Fibroblast of villous mesenchyme (primary cell): ENCODE measurements around the gene NUCB1. TPM values are rescaled to one million over a fixed set of nuclear protein-coding genes. Genes with fewer than 3 reads are reported as not detected.
"Not testable (repeated sequence)": the region's sequence is repeated elsewhere in the genome, so short reads cannot be mapped to it uniquely, and the experiment has no call there.

Source experiments
- DNase-seq: peaks from one replicate; pipeline ENCODE4 v3.0.0-alpha.2; 2010; ENCODE audit warnings: low read depth
- H3K4me3 ChIP-seq: 2 replicates; pipeline ENCODE4 v1.5.1; 2011; ENCODE audit warnings: low read depth, mild to moderate bottlenecking, low read length
- total RNA-seq: library from RNA; depleted of rRNA; stranded (reverse); fragments of >200 nt; gene quantifications from 2 replicates; pipeline ENCODE4 v1.2.3, GENCODE V29; 2012
- TF ChIP-seq, protein P1 (sequence below): IDR thresholded peaks from 2 replicates; pipeline ENCODE4 v1.5.1; 2012; ENCODE audit warnings: low read depth, mild to moderate bottlenecking, low read length; ENCODE audit not compliant: insufficient read depth

NUCB1 gene
- total RNA-seq, 1 donor: 139 TPM

DNA sequence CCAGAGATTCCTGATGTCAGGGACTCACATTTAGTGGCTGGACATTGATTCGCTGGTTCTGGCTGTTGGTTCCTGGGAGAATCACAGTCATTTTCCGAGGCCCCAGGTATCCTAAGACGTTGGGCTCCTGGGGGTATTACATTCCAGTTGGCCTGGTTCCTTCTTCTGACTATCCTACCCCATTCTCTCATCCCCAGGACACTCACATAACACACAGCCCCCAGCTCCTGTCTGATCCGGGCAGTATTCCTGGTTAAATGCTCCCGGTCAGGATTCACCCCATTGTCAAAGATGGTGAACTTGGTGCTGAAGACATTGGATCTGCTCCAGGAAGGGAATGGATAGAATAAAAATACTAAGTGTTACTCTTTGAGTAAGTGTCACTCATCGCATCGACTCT is 16.4 kb upstream of the NUCB1 start:
- DNase-seq: no peak
- no peak overlapping the region for H3K4me3 ChIP-seq
- TF ChIP-seq, protein P1, sequence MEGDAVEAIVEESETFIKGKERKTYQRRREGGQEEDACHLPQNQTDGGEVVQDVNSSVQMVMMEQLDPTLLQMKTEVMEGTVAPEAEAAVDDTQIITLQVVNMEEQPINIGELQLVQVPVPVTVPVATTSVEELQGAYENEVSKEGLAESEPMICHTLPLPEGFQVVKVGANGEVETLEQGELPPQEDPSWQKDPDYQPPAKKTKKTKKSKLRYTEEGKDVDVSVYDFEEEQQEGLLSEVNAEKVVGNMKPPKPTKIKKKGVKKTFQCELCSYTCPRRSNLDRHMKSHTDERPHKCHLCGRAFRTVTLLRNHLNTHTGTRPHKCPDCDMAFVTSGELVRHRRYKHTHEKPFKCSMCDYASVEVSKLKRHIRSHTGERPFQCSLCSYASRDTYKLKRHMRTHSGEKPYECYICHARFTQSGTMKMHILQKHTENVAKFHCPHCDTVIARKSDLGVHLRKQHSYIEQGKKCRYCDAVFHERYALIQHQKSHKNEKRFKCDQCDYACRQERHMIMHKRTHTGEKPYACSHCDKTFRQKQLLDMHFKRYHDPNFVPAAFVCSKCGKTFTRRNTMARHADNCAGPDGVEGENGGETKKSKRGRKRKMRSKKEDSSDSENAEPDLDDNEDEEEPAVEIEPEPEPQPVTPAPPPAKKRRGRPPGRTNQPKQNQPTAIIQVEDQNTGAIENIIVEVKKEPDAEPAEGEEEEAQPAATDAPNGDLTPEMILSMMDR: no peak

DNA sequence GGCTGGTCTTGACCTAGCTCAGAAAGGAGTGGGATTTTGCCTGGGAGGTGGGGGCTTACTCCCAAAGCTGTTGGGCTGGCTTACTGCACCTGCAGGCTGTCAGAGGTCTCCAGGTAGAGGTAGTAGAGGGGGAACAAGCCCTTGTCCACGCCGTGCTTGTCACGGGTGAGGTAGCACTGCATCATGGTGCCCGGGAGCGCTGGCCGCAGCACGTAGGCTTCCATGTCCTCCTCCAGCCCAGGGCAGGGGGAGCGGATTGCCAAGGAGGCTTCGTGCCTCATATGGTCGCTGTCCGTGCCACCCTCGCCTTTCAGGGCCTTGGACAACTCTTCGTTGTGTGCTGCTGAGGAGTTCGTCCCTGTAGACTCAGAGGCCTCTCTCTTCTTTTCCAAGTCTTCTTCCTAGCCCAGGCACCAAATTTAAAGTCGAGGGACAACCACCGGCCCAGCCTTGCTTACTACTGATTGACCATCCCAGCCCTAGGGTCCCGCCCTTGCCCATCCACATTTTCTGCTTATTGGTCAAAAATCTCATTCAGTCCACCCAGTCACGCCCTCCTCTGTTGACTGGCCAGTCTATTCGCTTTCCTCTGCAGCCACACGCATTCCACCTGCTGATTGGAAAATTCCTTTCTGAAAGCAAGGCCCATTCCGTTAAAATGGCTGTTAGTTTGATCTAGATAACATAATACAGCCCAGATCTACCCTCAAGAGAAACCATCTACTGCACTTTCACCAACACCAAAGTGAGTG is 12.1 kb upstream of the NUCB1 start:
- TF ChIP-seq, protein P1: no peak
- H3K4me3 ChIP-seq: no peak overlapping the region
- no peak for DNase-seq

DNA sequence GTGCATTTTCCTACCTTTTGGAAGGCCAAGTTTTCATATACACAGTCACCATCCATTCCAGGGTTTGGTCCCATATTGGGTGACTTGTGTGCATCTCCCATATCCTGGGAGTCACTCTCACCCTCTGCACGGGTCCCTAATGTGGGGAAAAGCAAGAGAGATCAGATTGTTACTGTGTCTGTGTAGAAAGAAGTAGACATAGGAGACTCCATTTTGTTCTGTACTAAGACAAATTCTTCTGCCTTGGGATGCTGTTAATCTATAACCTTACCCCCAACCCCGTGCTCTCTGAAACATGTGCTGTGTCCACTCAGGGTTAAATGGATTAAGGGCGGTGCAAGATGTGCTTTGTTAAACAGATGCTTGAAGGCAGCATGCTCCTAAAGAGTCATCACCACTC is 10.6 kb upstream of the NUCB1 start:
- H3K4me3 ChIP-seq, DNase-seq: not testable (repeated sequence)

DNA sequence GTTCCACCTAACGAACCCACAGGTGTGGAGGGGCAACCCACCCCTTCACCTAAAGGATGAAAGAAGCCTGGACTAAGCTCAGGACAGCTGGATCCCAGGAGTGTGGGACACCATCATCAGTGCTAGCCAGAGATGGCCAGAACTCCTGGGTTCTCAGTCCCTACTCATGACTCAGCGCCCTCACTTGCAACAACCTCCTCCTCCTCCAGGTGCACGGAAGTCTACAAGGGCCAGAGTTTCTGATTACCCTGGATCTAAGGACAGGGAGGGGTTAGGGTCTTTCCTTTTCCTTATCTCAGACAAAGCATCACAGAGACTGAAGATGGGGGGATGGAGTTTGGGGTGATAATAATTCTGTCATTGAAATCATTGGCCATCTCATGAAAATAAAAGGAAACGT is 9.6 kb upstream of the NUCB1 start:
- TF ChIP-seq, protein P1: no peak
- no peak for DNase-seq
- no peak overlapping the region for H3K4me3 ChIP-seq

DNA sequence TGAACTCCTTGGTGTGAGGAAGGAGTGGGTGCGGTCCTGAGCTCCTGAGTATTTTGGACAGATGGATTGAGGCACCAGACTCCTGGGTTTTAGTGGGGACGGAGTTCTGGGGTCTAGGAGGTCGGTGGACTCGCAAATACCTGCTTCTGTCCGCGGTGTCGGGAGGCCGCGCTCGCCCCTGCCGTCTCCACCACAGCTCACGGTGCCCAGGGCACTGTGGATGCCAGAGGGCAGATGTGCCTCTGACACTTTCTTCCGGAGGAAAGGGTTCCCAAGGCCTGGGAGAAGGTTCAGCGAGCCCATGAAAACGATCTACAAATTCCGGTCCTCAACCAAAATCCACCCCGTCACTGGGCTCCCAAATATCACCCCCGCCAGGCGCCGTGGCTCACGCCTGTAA is 4.9 kb upstream of the NUCB1 start:
- TF ChIP-seq, protein P1: no peak
- no peak for DNase-seq
- H3K4me3 ChIP-seq: no peak overlapping the region

DNA sequence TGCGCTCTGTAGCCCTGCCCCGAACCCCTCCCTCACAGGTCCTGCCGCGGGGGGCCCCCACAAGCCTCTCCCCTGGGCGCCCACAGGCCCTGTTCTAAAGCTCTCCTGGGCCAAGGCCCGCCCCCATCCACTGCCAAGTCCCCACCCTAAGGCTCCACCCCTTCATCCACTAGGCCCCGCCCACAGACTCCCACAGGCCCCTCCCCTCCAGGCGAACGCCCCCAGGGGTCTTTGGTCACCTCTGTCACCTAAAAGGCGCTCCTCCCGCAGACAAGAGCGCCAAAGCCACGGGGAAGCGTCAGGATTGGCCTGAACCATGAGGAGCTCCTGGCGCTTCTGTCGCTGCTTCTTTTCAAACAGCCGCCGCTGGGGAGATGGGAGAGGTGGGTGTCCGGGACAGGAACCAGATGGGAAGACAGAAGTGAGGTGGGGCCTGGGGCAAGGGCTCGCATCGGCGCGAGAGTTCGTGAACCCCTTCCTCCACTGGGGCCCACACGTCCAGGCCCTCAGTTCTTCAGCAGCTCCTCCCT is 3.9 kb upstream of the NUCB1 start:
- TF ChIP-seq, protein P1: no peak
- DNase-seq: peak; percentile 49
- H3K4me3 ChIP-seq: peak overlapping the region; percentile 42

DNA sequence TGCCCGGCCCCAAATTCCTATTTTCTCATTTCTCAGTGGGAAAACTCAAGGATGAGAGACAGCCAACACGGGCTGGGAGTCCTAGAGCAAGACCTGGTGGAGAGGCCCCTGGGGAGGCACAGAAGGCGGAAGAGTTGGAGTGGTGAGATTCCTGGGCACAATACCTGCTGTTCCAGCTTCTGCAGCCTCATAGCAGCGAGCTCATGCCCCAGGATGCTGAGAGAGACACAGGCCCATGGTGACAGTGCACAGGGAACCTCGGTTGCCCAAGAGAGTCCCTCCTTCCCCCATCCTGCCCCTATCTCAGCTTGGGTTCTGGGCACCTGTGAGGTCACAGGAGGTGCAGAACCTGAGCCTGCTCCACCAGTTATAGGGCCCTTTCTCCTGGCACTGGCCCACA is 2.9 kb upstream of the NUCB1 start:
- TF ChIP-seq, protein P1: no peak
- no peak overlapping the region for H3K4me3 ChIP-seq
- DNase-seq: no peak

DNA sequence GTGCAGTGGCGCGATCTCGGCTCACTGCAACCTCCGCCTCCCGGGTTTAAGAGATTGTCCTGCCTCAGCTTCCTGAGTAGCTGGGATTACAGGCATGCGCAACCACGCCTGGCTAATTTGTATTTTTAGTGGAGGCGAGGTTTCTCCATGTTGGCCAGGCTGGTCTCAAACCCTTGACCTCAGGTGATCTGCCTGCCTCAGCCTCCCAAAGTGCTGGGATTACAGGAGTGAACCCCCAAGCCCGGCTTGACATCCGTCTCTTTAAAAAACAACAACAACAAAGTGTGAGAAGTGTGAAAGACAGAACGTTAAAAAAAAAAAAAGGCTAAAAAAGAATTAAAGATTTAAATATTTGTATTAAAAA is 744 bp upstream of the NUCB1 start:
- not testable (repeated sequence) for DNase-seq
- H3K4me3 ChIP-seq: peak overlapping the region; percentile 89
